Suprapubic skin (tissue), 4 donors: Measurements from ENCODE around the gene CLTB.

Experiments
- POLR2A ChIP-seq, 2 donors: fragments of 450-650 bp; IDR thresholded peaks; one replicate each; pipeline ENCODE4 v1.6.1; 2017; ENCODE audit warnings: antibody characterized with exemption in 2 of 2, mild to moderate bottlenecking in 2 of 2, moderate library complexity in 2 of 2
- POLR2AphosphoS5 ChIP-seq, 3 donors: sonication (generic); formaldehyde crosslinking; IDR thresholded peaks; one replicate each; pipeline ENCODE4 v1.6.1; 2017; ENCODE audit warnings: antibody characterized with exemption in 3 of 3
- TF ChIP-seq, protein P1 (sequence below), 2 donors: fragments of 200-600 bp in 1 of 2; fragments of 450-650 bp in 1 of 2; sonication (generic) in 1 of 2; IDR thresholded peaks; one replicate each; pipeline ENCODE4 v1.5.1; 2016 to 2019; ENCODE audit warnings: antibody characterized with exemption in 2 of 2, mild to moderate bottlenecking in 1 of 2, moderate library complexity in 1 of 2

DNA sequence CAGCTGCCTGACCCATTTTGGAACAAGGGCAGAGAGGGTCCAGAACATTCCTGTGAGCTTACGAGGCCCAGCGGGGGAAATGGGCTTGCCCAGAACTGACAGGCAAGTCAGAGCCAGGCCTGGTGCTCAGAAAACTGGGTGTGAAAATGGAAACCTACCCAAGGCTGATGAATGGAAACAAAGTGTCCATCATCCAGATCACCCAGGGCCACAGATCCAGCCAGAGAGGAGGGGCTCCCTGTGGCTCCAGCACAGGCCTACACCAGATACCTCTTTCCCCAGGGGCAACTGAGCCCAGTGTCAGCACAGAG, 3.1 kb downstream of the CLTB start:
- TF ChIP-seq POLR2A (IDR thresholded peaks at IDR 0.05) (no peak), POLR2AphosphoS5 (IDR thresholded peaks at IDR 0.05) (no peak)
- TF ChIP-seq, protein P1, sequence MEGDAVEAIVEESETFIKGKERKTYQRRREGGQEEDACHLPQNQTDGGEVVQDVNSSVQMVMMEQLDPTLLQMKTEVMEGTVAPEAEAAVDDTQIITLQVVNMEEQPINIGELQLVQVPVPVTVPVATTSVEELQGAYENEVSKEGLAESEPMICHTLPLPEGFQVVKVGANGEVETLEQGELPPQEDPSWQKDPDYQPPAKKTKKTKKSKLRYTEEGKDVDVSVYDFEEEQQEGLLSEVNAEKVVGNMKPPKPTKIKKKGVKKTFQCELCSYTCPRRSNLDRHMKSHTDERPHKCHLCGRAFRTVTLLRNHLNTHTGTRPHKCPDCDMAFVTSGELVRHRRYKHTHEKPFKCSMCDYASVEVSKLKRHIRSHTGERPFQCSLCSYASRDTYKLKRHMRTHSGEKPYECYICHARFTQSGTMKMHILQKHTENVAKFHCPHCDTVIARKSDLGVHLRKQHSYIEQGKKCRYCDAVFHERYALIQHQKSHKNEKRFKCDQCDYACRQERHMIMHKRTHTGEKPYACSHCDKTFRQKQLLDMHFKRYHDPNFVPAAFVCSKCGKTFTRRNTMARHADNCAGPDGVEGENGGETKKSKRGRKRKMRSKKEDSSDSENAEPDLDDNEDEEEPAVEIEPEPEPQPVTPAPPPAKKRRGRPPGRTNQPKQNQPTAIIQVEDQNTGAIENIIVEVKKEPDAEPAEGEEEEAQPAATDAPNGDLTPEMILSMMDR (IDR thresholded peaks at IDR 0.05) = no peak
